Fibroblast of lung (primary cell): ENCODE data around the gene SMIM21. TPM values are rescaled to one million over a fixed set of nuclear protein-coding genes. Genes with fewer than 3 reads are reported as not detected.

Experiments used
- DNase-seq, 2 donors: peaks; one replicate each; pipeline versions ENCODE4 v3.0.0 to v3.0.0-alpha.2; 2010; ENCODE audit warnings: low read depth in 2 of 2
- H2AFZ ChIP-seq: 2 replicates; pipeline ENCODE4 v1.5.1; 2012; ENCODE audit warnings: low read length, control low read depth, inconsistent platforms
- H3K27ac ChIP-seq: 2 replicates; pipeline ENCODE4 v1.5.1; 2011; ENCODE audit warnings: low read length, control low read depth; ENCODE audit not compliant: insufficient read depth
- H3K27me3 ChIP-seq: 2 replicates; pipeline ENCODE4 v1.5.1; 2011; ENCODE audit warnings: mild to moderate bottlenecking, low read length; ENCODE audit not compliant: control insufficient read depth, insufficient read depth
- H3K36me3 ChIP-seq: 2 replicates; pipeline ENCODE4 v1.5.1; 2011; ENCODE audit warnings: low read length; ENCODE audit not compliant: control insufficient read depth, insufficient read depth
- H3K4me1 ChIP-seq: 2 replicates; pipeline ENCODE4 v1.5.1; 2011; ENCODE audit warnings: low read length; ENCODE audit not compliant: control insufficient read depth, insufficient read depth; ENCODE audit errors: extremely low read depth
- H3K4me2 ChIP-seq: 2 replicates; pipeline ENCODE4 v1.5.1; 2011; ENCODE audit warnings: low read length, control low read depth; ENCODE audit not compliant: insufficient read depth; ENCODE audit errors: extremely low read depth
- H3K4me3 ChIP-seq, 4 experiments: fragments of 200-600 bp in 1 of 4; sonication (generic) in 1 of 4; replicated peaks in 1 of 4; 2 replicates each; pipeline ENCODE4 v1.5.1; 2011 to 2016; ENCODE audit warnings: low read length in 4 of 4, low read depth in 3 of 4, mild to moderate bottlenecking in 3 of 4, control low read depth in 2 of 4, inconsistent platforms in 1 of 4, mixed read lengths in 1 of 4; ENCODE audit not compliant: insufficient read depth in 1 of 4; ENCODE audit errors: control extremely low read depth in 1 of 4
- H3K79me2 ChIP-seq: 2 replicates; pipeline ENCODE4 v1.5.1; 2012; ENCODE audit warnings: mild to moderate bottlenecking, low read length, inconsistent platforms; ENCODE audit not compliant: control insufficient read depth, insufficient read depth
- H3K9ac ChIP-seq: 2 replicates; pipeline ENCODE4 v1.5.1; 2011; ENCODE audit warnings: mild to moderate bottlenecking, low read length, control low read depth; ENCODE audit not compliant: insufficient read depth
- H3K9me3 ChIP-seq: 2 replicates; pipeline ENCODE4 v1.5.1; 2012; ENCODE audit warnings: low read depth, low read length; ENCODE audit not compliant: control insufficient read depth, insufficient read depth
- H4K20me1 ChIP-seq: 2 replicates; pipeline ENCODE4 v1.5.1; 2011; ENCODE audit warnings: low read length; ENCODE audit not compliant: control insufficient read depth, insufficient read depth; ENCODE audit errors: extremely low read depth
- CTCF ChIP-seq, 2 donors: IDR thresholded peaks in 1 of 2; conservative IDR thresholded peaks in 1 of 2; 1 replicate in 1 of 2; 2 replicates in 1 of 2; pipeline ENCODE4 v1.5.1; 2011 to 2012; ENCODE audit warnings: low read length in 2 of 2, control low read depth in 1 of 2, inconsistent platforms in 1 of 2, low read depth in 1 of 2, mild to moderate bottlenecking in 1 of 2
- EZH2 ChIP-seq: IDR thresholded peaks from 2 replicates; pipeline ENCODE4 v1.5.1; 2012; ENCODE audit warnings: low read length, control low read depth, mild to moderate bottlenecking; ENCODE audit errors: missing control alignments
- polyA plus RNA-seq, 2 donors: library from polyadenylated mRNA; depleted of rRNA in 1 of 2; stranded (reverse) in 1 of 2; unstranded in 1 of 2; fragments of >200 nt; gene quantifications; 2 replicates each; pipeline ENCODE4 v1.2.1, GENCODE V29; 2011 to 2012; ENCODE audit warnings: missing spikeins in 1 of 2
- total RNA-seq: library from RNA; depleted of rRNA; stranded (reverse); fragments of >200 nt; gene quantifications from 2 replicates; pipeline ENCODE4 v1.2.1, GENCODE V29; 2014

SMIM21 gene
- total and polyA plus RNA-seq, 2 donors (not counting 1 experiment from before 2014, with no cell fraction given) = not detected

GRCh38 chr18:75406491-75407445 lies 20.7 kb downstream of the SMIM21 start:
- Histone ChIP-seq H3K36me3 (no peaks in the 10 kb centered on the region), H3K27ac (no peak overlapping the region), H3K9ac (no peak overlapping the region), H3K79me2 (no peaks in the 10 kb centered on the region), H3K4me2 (no peak overlapping the region), H4K20me1 (no peaks in the 10 kb centered on the region), H3K4me3 (no peak overlapping the region), H2AFZ (no peak overlapping the region), H3K27me3 (no peaks in the 10 kb centered on the region), H3K4me1 (peaks cover 12% of the 10 kb centered on the region), H3K9me3 (no peaks in the 10 kb centered on the region)
- TF ChIP-seq CTCF (conservative IDR thresholded peaks at IDR 0.05 in 1 of 2, IDR thresholded peaks at IDR 0.05 in 1 of 2; ENCODE audit: low read depth in 1 of 2, low read length in 2 of 2) = no peak
- TF ChIP-seq EZH2 = no peak
- peak in 1 of 2 donors; percentile 33 for DNase-seq

GRCh38 chr18:75405351-75405750 lies 22.2 kb downstream of the SMIM21 start:
- Histone ChIP-seq H3K9me3 (no peaks in the 10 kb centered on the region), H2AFZ (no peak overlapping the region), H3K27me3 (no peaks in the 10 kb centered on the region), H3K4me1 (peaks cover 12% of the 10 kb centered on the region), H3K36me3 (no peaks in the 10 kb centered on the region), H3K79me2 (no peaks in the 10 kb centered on the region), H3K27ac (no peak overlapping the region), H3K4me3 (no peak overlapping the region), H4K20me1 (no peaks in the 10 kb centered on the region), H3K9ac (no peak overlapping the region), H3K4me2 (no peak overlapping the region)
- peak in 1 of 2 donors; percentile 55 for DNase-seq
- TF ChIP-seq CTCF (conservative IDR thresholded peaks at IDR 0.05 in 1 of 2, IDR thresholded peaks at IDR 0.05 in 1 of 2; ENCODE audit: low read depth in 1 of 2, low read length in 2 of 2) = no peak

GRCh38 chr18:75400366-75400765 lies 27.1 kb downstream of the SMIM21 start:
- no peak overlapping the region for H3K9ac ChIP-seq
- no peaks in the 10 kb centered on the region for H3K36me3 ChIP-seq
- no peaks in the 10 kb centered on the region for H3K9me3 ChIP-seq
- H3K4me2 ChIP-seq = no peak overlapping the region
- H3K27me3 ChIP-seq = no peaks in the 10 kb centered on the region
- no peaks in the 10 kb centered on the region for H4K20me1 ChIP-seq
- H2AFZ ChIP-seq = no peak overlapping the region
- TF ChIP-seq EZH2 = no peak
- no peak for TF ChIP-seq CTCF (conservative IDR thresholded peaks at IDR 0.05 in 1 of 2, IDR thresholded peaks at IDR 0.05 in 1 of 2; ENCODE audit: low read depth in 1 of 2, low read length in 2 of 2)
- no peak overlapping the region for H3K4me3 ChIP-seq
- H3K27ac ChIP-seq = no peak overlapping the region
- no peaks in the 10 kb centered on the region for H3K4me1 ChIP-seq
- DNase-seq = no peak
- no peaks in the 10 kb centered on the region for H3K79me2 ChIP-seq
